Head of caudate nucleus (tissue), 42 donors: ENCODE measurements around the gene SLCO1A2.
"Not testable (repeated sequence)": the region's sequence is repeated elsewhere in the genome, so short reads cannot be mapped to it uniquely, and the experiment has no call there.

Experiments
- DNase-seq, 42 donors: peaks; one replicate each; pipeline versions ENCODE4 v3.0.0 to v3.0.0-alpha.2; 2020 to 2021; ENCODE audit warnings: mixed read lengths in 7 of 42
- intact Hi-C: fragments of 100-400 bp; cut with DNase I; formaldehyde crosslinking; loops from one replicate; pipeline ENCODE4 v1.15.0; 2022

Gene SLCO1A2

DNA sequence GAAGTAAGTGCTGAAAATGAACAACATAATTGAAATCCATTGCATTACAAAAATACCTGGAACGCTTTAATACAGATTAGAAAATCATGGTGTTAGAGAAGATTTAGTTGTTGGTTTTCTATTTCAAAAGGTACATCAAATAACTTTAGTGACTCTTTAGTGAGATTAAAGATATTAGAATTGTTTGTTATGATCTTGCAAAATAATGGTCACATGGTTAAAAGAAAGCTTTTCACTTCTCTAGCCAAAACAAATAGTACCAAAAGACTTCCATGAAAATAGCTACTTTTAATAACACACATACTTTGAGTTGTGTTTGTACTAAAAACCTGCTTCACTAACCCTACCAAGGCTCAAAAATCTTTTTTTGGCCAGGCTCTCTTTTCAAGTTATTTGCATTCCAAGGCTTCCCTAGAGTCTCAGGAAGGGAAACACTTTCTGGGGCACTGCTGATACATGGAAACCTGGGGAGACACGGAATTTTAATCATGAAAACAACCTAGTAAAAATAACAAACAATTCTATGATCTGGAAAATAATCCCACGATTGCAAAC, at the start of gene SLCO1A2:
SLCO1A2 (minus strand) TSS at position 147 of the 555 bp plus-strand sequence. CDS start 270 bp downstream, outside the sequence.
- intact Hi-C loops: no loop called here
- no peak for DNase-seq

- intact Hi-C loops: no loop called here
- DNase-seq: no peak
Measured at GRCh38 chr12:21384261-21384660, 49.5 kb upstream of the SLCO1A2 start.

- intact Hi-C loops, DNase-seq: not testable (repeated sequence)
Measured at GRCh38 chr12:21381320-21381719, 46.6 kb upstream of the SLCO1A2 start.

- no peak for DNase-seq
Measured at GRCh38 chr12:21379218-21379617, 44.5 kb upstream of the SLCO1A2 start.

GRCh38 chr12:21372602-21373001, 37.9 kb upstream of the SLCO1A2 start, which contains the start of gene IAPP:
Gene IAPP, plus strand, starts transcription at chr12:21372902. Its CDS starts 450 bp downstream, at chr12:21373352.
- DNase-seq: no peak
- intact Hi-C loops: no loop called here

More at GRCh38 chr12:21379218-21379617, 44.5 kb upstream of the SLCO1A2 start:
- intact Hi-C loops: no loop called here

DNA sequence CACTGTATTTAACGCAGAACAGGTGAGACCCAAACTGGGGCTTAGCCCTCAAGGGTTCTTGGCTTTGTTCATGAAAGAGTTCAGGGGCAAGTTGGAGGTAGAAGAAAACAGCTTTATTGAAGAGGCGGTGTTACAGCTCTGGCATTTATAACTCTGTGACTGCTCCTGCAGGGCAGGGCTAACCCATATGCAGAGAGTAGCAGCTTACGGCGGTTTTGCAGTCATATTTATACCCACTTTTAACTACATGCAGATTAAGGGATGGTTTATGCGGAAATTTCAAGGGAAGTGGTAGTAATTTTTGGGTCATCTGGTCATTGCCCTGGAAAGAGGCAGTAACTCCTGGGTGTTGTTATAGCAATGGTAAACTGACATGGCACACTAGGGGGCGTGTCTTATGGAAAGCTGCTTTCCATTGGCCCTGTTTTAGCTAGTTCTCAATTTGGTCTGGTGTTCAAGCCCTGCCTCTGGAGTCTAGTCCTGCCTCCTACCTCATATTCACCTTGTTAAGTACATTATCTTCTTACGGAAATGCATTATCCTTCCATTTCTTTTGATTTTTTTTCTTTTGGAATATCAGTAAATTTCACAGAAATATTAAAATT, 36.2 kb upstream of the SLCO1A2 start:
- no peak for DNase-seq
- intact Hi-C loops: no loop called here

DNA sequence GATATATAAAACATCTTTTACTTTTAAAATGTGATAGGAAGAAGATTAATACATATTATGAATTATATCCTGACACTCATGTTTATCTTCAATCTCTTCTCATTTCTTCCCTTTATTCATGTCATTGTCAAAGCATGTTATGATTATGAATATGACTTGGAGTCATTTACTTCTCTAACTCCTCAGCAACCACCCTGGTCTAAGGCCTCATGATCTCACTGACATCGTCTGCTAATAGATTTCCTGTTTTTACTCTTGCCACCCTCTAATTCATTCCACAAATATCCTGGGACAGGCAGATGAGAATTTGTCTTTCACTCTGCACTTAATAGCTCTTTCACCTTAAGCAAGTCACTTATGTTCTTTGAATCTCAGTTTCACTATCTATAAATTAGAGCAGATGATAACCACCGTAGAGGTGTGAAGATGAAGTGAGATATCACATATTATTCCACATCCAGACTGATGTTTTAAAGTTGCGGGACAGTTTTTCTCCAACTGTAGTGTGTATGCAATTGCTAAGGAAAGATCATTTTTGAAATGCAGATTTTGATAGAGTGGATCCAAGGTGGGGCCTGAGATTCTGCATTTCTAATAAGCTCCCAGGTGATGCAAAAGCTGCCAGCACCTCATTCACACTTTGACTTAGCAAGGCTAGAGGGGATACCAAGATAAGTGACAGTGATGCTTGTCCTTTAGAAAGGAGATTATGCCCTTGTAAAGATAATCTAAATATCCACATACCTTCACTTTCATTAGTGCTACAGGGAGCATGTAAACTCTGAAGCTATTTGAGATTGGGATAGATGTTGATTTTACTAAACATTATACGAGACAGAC, 34.6 kb upstream of the SLCO1A2 start:
- intact Hi-C loops: no loop called here
- DNase-seq: no peak

DNA sequence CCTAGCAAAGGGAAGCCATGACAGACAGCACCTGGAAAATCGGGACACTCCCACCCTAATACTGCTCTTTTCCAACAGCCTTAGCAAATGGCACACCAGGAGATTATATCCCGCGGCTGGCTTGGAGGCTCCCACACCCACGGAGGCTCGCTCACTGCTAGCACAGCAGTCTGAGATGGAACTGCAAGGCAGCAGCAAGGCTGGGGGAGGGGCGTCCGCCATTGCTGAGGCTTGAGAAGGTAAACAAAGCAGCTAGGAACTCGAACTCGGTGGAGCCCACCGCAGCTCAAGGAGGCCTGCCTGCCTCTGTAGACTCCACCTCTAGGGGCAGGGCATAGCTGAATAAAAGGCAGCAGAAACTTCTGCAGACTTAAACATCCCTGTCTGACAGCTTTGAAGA, 25.9 kb upstream of the SLCO1A2 start:
- DNase-seq, intact Hi-C loops: not testable (repeated sequence)

DNA sequence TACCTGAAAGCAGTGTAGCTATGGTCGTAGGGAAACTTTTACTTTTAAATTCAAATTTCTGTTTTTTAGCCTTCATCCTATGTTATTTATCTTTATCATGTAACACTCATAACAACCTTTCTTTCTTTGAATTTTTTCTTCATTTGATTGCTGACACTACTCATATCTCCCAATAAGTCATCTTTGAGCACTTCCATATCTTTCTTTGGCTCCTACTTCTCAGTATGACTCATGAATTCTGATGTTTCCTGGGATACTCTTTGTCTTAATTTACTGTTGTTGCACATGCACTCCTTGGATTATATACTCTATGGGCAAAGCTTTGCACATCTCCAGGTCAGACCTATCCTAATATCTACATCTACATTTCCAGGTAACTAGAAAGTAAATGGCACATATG, 19.9 kb upstream of the SLCO1A2 start:
- intact Hi-C loops: no loop called here
- DNase-seq: no peak

DNA sequence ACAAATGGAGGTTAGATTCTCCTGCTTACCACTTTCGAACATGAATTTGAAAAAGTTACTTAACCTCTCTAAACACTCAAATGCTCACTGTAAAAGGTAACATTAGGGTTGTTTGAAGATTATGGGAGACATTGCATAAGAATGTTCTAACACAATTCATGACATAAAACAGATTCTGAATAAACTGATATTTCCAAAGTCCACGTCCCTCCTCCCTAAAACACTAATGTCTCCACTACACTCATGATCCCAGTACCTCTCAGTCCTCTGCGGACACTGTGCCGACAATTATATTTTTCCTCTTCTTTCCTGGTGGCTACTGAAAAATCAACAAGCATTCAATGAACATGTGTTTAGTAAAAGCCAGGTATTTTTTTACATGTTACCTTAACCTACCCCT, 19.2 kb upstream of the SLCO1A2 start:
- DNase-seq: no peak
- intact Hi-C loops: no loop called here

GRCh38 chr12:21353487-21353886, 18.8 kb upstream of the SLCO1A2 start:
- no peak for DNase-seq
- intact Hi-C loops: no loop called here

DNA sequence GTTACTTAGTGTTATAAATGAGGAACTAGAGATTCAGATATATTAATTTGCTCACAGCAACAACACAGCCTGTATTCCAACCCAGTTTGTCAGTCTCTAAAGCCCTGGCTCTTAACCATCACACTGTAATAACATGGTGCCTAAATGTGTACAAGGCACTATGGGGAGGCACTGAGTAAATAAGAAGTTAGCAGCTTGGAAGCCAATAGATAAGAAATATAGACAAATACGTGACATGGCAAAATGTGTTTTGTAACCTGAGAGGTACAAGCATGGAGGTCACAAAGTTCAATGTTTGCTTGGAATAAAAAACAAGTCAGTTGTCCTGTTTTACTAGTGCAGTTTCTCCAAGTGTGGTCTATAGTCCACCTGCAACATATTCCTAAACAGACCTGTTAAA, 16.3 kb upstream of the SLCO1A2 start:
- intact Hi-C loops: no loop called here
- no peak for DNase-seq

- intact Hi-C loops: no loop called here
- no peak for DNase-seq
Measured at GRCh38 chr12:21346542-21347205, 12.0 kb upstream of the SLCO1A2 start.

DNA sequence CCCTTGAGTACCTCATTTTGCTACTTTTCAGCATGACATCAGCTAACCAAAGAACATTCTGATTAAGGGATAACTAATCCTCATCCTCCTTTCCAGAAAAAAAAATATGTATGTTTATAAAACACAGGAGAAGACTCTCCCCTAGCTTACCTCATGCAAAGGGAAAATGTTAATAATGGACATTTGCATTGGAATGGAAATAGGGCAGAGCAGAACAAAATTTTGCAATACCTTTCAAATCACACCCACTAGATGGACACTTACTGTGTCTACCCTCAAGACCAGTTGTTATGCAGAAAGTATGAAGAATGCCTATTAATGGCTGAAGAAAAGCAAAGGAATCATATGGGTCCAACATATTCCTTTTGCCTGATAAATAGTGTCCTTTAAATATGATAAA, 8.9 kb upstream of the SLCO1A2 start:
- no peak for DNase-seq
- intact Hi-C loops: no loop called here

DNA sequence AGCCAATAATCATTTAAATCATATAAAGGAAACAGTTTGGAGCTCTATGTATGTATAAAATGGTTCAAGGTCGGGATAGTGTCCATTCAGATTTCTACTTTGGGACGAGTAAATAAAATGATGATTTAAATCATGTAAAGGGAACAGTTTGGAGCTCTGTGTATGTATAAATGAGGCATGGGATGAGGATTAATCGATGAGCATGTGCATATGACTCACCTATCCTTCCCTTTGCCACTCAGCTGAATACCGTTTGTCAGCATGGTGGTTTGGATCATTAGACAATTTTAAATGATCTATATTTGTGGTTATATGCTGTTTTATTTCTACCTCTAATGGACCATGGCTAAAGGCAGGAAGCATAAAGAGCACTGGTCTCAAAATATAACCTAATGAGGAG, 7.1 kb upstream of the SLCO1A2 start:
- no peak for DNase-seq
- intact Hi-C loops: no loop called here

GRCh38 chr12:21340403-21340802, 5.7 kb upstream of the SLCO1A2 start:
- intact Hi-C loops: no loop called here
- no peak for DNase-seq

GRCh38 chr12:21339921-21340320, 5.2 kb upstream of the SLCO1A2 start:
- no peak for DNase-seq
- intact Hi-C loops: no loop called here

DNA sequence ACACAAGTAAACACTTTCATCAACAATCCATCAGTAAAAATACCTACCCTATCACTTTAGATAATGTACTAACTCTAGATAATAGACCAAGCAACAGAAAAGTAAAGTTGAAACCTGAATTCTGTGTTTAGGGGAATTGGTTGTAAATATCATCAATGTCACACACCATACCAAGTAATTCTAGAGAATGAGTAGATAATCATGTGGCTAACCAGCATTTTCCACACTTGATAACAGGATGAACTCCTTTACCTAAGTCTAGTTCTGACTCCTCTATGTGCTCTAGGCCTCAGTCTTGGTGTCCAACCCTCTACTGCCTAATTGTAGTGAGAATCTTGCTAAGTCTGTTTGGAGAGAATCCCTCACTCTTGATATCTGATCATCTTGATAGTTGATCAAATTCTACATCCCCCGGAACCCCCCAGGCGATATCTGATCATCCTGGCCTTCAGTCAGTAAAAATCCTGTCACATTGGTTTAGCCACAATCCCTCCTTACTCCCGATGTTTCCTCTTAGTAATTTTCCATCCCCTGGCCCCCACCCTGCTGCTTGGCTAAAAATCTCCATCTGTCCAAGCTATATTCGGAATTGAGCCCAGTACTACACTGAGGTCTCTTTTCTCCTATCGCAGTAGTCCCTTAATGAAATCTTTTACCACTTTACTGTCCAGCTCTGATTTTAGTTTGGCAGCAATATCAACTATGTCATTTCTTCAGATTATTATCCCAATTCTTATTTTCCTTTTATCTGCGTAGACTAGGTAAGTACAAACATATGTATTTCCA, 3.4 kb upstream of the SLCO1A2 start:
- intact Hi-C loops: no loop called here
- DNase-seq: peak in 4 of 42 donors; percentile 12 to 66 (median 44)

- intact Hi-C loops: no loop called here
- peak in 12 of 42 donors; percentile 22 to 82 (median 62) for DNase-seq
Measured at GRCh38 chr12:21337453-21337852, 2.7 kb upstream of the SLCO1A2 start.
